Measurements from ENCODE around the gene LYRM2. TPM values are rescaled to one million over a fixed set of nuclear protein-coding genes. Genes with fewer than 3 reads are reported as not detected.

Gene LYRM2
- total and polyA plus RNA-seq, 2 of the 8 experiments (the other 6 are each of a cell fraction or from before 2014, with no cell fraction given) = 7.3 to 25.7 TPM

DNA sequence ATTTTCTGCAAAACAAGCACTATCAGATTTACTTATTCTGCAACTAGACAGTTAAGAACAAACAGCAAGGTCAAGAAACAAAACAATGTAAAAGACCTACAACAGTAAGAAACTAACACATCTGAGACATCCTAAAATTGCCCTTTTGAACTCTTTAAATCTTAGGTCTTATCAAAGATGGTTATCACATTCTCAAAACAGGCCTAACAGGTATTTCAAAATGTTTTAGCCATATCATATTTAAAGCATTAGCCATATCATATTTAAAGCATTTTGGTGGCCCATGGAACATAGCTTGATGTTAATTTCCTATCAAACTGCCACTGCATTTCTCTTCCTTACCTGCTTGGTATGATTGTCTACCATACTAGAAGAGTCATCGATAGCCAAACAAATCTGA, 11.1 kb upstream of the LYRM2 start:
- Histone ChIP-seq H3K79me2 (ENCODE audit: control insufficient read depth in 1 of 2, insufficient read depth in 2 of 2, low read length in 2 of 2) (no peaks in the 10 kb centered on the region), H3K4me3 (ENCODE audit: extremely low read depth in 1 of 4, insufficient read depth in 2 of 4, low read depth in 3 of 4, low read length in 4 of 4) (no peak overlapping the region), H3K18ac (ENCODE audit: extremely low read depth, low read length) (no peak overlapping the region), H3K4me1 (replicated peaks in 1 of 4; ENCODE audit: control insufficient read depth in 3 of 4, insufficient read depth in 4 of 4, low read length in 3 of 4) (no peaks in the 10 kb centered on the region), H3K4me2 (ENCODE audit: insufficient read depth in 1 of 2, low read depth in 2 of 2, low read length in 2 of 2) (no peak overlapping the region), H3K27ac (ENCODE audit: low read depth, low read length) (no peak overlapping the region), H3K23ac (ENCODE audit: insufficient read length) (no peak overlapping the region), H2AFZ (ENCODE audit: low read length) (no peak overlapping the region), H2BK15ac (ENCODE audit: low read length) (no peak overlapping the region), H3K23me2 (ENCODE audit: low read depth, low read length) (no peaks in the 10 kb centered on the region), H3K4ac (replicated peaks; ENCODE audit: insufficient read length, low read depth, low read length) (no peak overlapping the region), H4K91ac (replicated peaks; ENCODE audit: insufficient read length, low read length) (no peak overlapping the region), H3K27me3 (replicated peaks in 1 of 4; ENCODE audit: control insufficient read depth in 3 of 4, extremely low read depth in 1 of 4, insufficient read depth in 3 of 4, low read length in 3 of 4) (no peaks in the 10 kb centered on the region), H2AK5ac (ENCODE audit: low read depth, low read length) (no peak overlapping the region), H2BK12ac (ENCODE audit: low read depth, low read length) (no peak overlapping the region), H3K9me3 (ENCODE audit: insufficient read depth in 2 of 2, low read depth in 1 of 2, low read length in 1 of 2) (no peaks in the 10 kb centered on the region), H3K56ac (replicated peaks; ENCODE audit: insufficient read length, low read depth, low read length) (no peak overlapping the region), H2BK20ac (ENCODE audit: low read length) (no peak overlapping the region), H3K14ac (ENCODE audit: insufficient read length) (no peak overlapping the region), H2BK5ac (ENCODE audit: low read depth, low read length) (no peak overlapping the region), H3K36me3 (ENCODE audit: control insufficient read depth in 2 of 4, insufficient read depth in 4 of 4, low read length in 3 of 4) (peaks cover 33 to 96% (median 88%) of the 10 kb centered on the region in 4 experiments), H3K79me1 (ENCODE audit: low read depth, low read length) (no peaks in the 10 kb centered on the region), H4K5ac (ENCODE audit: insufficient read length, low read depth, low read length) (no peak overlapping the region), H3K9ac (replicated peaks in 1 of 4; ENCODE audit: extremely low read depth in 1 of 4, low read depth in 3 of 4, low read length in 3 of 4) (no peak overlapping the region), H4K20me1 (replicated peaks in 1 of 2; ENCODE audit: control insufficient read depth in 1 of 2, insufficient read depth in 2 of 2, low read length in 2 of 2) (peaks cover 0 to 2% of the 10 kb centered on the region in 2 experiments), H2BK120ac (replicated peaks; ENCODE audit: low read depth, low read length) (no peak overlapping the region), H4K8ac (ENCODE audit: extremely low read depth, insufficient read depth, low read length) (no peak overlapping the region)
- FAIRE-seq (no peak), DNase-seq (ENCODE audit: low read depth in 1 of 2, low spot score in 2 of 2) (no peak)
- ChIA-PET CTCF (ENCODE audit: partially characterized antibody) (no interaction called here), POLR2A (ENCODE audit: partially characterized antibody) (interaction anchor here (1.5 kb wide), 1 partner anchor 11 kb away, joined by 3 read pairs; the partner anchor contains the start of gene LYRM2)
- WGBS, 2 experiments (ENCODE audit: extremely low coverage in 1 of 2, insufficient coverage in 1 of 2, insufficient read length in 1 of 2, insufficient replicate concordance in 2 of 2, low coverage in 1 of 2, low lambda C conversion rate in 2 of 2, missing lambda C conversion rate in 1 of 2) = 95% methylated on average over 1 of the region's 1 CpG; no CpG with 5 or more reads in 1 of the 2 experiments
- TF ChIP-seq SRF (IDR thresholded peaks at IDR 0.05; ENCODE audit: low read depth, low read length) = no peak
- TF ChIP-seq MAX (IDR thresholded peaks at IDR 0.05) = no peak
- no peak for TF ChIP-seq SAP30 (IDR thresholded peaks at IDR 0.05; ENCODE audit: insufficient read depth, insufficient replicate concordance, low read length)
- TF ChIP-seq KDM5A (IDR thresholded peaks at IDR 0.05; ENCODE audit: low read length) = no peak
- no peak for TF ChIP-seq CTBP2 (IDR thresholded peaks at IDR 0.05; ENCODE audit: borderline replicate concordance, insufficient read depth, insufficient read length, low read length)
- TF ChIP-seq SIX5 (IDR thresholded peaks at IDR 0.05; ENCODE audit: low read depth, low read length) = no peak
- no peak for TF ChIP-seq HDAC2 (IDR thresholded peaks at IDR 0.05; ENCODE audit: borderline replicate concordance in 1 of 2, low read depth in 2 of 2, low read length in 2 of 2)
- TF ChIP-seq MAFK (IDR thresholded peaks at IDR 0.05; ENCODE audit: low read depth, low read length) = no peak
